Muscle of arm (tissue), 14 donors: ENCODE measurements around the gene CEACAM4. TPM values are rescaled to one million over a fixed set of nuclear protein-coding genes. Genes with fewer than 3 reads are reported as not detected.
A peak's percentile ranks its signal among the peaks of the same experiment; 100 is the strongest.
"Not testable (repeated sequence)": the region's sequence is repeated elsewhere in the genome, so short reads cannot be mapped to it uniquely, and the experiment has no call there.

Source experiments
- DNase-seq: peaks from one replicate; pipeline ENCODE4 v3.0.0-alpha.2; 2013
- long read RNA-seq, 11 donors: transcript quantifications; one replicate each; lab custom pipeline, GENCODE V29; 2026
- polyA plus RNA-seq, 12 donors: library from polyadenylated mRNA; unstranded; fragments of 120-200 nt; gene quantifications; one replicate each; pipeline ENCODE4 v1.2.1, GENCODE V29; 2013; ENCODE audit not compliant: insufficient read length in 12 of 12

The CEACAM4 gene
- under 1 TPM in 4 of 12 donors, not detected in 8; 0.09 to 0.79 (median 0.29) TPM for polyA plus RNA-seq
- long read RNA-seq, donor 1, result 0 reads
- long read RNA-seq, donor 2, partial matches to known transcripts, result 0 of 1 reads
- long read RNA-seq, donor 2, other reads (novel, unspliced or antisense), result 0 of 1 reads
- long read RNA-seq, donor 3, result 0 reads
- long read RNA-seq, donor 4, result 0 reads
- long read RNA-seq, donor 5, result 0 reads
- long read RNA-seq, donor 6, result 0 reads
- long read RNA-seq, donor 7, result 0 reads
- long read RNA-seq, donor 8, result 0 reads
- long read RNA-seq, donor 9, result 0 reads
- long read RNA-seq, donor 10, result 0 reads
- long read RNA-seq, donor 11, result 0 reads

DNA sequence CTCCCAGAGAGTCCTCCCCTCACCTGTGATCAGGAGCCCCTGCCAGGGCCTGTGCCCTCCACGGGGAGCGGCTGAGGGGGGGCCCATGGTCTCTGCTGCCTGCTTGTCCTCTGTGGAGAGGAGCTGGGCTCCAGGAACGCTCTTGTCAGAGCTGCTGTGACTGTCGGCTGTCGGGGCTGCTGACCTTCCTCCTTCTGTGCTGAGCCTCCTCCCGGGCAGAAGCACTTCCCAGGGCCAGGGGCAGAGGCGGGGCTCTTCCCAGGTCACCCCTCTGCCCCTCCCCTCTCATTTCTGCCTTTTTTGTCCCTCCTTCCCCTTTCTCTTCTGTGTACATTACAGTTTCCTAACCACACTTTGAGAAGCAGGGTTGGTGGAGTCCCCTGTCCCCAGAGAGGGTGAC lies at the start of gene CEACAM4:
CEACAM4 (minus strand) TSS at position 198 of the 400 bp plus-strand sequence; CDS start at position 87, 111 bp downstream.
- peak; percentile 5 for DNase-seq

DNA sequence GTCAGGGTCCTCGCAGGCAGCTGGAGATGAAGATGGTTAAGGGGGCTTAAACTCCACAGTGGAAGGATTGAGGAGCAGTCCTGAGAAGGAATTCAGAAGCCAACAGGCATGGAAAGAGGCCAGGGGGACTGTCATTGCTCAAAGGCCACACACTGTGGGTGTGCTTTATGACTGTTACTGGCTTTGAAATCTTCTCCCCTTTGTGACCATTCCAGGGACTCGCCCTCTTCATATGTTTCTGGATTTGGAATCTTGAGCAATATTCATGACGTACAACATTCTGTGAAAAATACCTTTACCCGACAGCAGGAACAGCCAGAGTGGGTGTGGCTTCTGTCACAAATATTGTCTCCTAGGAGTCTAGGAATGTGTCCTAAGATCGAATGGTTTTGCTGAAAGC lies 44.6 kb upstream of the CEACAM4 start:
- DNase-seq, result no peak

GRCh38 chr19:41670755-41671154 lies 43.9 kb upstream of the CEACAM4 start:
- DNase-seq, result no peak

DNA sequence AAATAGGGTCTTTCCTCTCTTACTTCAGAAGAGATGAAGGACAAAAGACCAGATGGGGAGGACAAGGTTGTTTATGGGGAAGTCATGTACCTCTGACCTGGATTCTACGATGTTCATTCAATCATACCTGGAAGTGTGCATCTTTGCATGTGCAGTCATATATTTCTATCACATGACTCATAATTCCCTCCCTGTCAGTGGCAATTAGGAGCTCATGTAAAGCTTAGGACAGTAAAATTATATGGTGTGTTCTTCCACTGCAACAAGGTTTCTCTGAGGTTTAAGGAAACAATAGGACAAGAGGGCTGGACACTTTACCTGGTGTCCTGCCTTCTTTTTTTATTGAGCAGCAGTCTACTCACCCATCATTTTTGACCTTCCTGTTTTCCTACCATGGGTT lies 41.4 kb upstream of the CEACAM4 start:
- DNase-seq, result no peak

DNA sequence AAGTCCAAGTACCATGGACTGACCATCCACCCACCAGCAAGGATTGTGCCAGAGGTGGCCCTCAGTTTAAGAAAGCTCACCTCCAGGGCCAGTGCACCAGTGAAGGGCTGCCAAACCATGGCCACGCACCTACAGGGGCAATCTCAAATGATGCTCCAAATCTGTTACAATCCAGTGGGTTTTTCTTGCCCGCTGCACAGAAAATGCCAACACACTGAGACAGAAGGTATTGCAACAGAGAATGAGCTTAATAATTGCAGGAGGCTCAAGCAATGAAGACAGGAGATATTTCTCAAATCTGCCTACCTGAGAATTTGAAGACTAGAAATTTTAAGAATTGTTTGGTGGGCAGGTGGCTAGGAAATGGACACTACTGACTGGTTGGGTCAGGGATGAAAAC lies 39.2 kb upstream of the CEACAM4 start:
- DNase-seq, result no peak

DNA sequence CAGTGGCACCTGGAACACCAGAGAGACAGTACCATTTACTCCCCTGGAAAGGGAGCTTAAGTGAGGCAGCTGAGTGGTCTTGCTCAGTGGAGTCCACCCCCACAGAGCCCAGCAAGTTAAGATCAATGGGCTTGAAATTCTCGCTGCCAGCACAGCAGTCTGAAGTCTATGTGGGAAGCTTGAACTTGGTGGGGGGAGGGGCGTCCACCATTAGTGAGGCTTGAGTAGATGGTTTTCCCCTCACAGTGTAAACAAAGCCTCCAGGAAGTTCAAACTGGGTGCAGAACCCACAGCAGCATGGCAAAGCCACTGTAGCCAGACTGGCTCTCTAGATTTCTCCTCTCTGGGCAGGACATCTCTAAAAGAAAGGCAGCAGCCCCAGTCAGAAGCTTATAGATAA lies 30.3 kb upstream of the CEACAM4 start:
- DNase-seq, result no peak

DNA sequence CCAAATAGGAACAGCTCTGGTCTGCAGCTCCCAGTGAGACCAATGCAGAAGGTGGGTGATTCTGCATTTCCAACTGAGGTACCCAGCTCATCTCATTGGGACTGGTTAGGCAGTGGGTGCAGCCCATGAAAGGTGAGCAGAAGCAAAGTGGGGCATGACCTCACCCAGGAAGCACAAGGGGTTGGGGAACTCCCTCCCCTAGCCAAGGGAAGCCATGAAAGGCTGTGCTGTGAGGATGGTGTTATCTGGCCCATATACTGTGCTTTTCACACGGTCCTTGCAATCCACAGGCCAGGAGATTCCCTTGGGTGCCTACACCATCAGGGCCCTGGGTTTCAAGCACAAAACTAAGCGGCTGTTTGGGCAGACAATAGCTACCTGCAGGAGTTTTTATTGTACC lies 29.9 kb upstream of the CEACAM4 start:
- DNase-seq, result not testable (repeated sequence)

DNA sequence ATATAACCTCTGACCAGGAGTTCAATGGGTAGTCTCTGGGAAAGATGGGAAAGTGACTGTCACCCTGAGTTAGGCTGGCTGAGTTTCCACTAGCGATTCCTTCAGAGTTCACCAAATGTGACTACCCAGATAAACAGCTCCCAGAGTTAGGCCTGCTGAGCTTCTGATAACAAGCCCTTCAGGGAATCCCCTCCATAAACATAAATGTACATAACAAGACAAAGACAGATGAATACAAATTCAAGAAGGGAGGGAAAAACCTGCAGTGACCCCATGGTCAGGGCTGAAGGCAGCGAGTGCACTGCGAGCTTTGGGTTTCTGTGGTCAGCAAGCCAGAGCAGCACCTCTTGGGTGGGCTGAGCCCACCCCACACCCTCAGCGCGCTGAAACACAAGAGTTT lies 25.4 kb upstream of the CEACAM4 start:
- no peak for DNase-seq

- no peak for DNase-seq
Measured at GRCh38 chr19:41649827-41650226, 23.0 kb upstream of the CEACAM4 start.

DNA sequence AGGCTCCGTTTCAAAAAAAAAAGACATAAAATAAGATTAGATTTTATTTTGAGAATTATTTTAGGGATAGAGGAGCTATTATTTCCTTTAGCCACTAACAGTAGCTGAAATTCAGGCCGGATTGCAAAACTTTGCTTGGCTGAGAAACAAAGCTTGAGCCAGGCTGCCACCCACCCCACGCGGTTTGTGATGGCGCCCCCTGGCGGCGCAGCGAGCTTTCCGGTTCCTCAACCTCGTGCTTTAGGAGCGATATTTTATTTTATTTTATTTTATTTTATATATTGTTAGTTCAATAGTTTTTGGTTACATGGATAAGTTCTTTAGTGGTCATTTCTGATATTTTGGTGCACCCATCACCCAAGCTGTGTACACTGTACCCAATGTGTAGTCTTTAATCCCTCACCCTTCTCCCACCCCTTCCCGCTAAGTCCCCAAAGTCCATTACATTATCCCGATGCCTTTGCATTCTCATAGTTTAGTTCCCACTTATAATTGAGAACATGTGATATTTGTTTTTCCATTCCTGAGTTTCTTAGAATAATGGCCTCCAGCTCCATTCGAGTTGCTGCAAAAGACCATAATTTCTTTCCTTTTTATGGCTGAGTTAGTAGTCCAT lies 19.8 kb upstream of the CEACAM4 start:
- no peak for DNase-seq

GRCh38 chr19:41641879-41642485 lies 15.1 kb upstream of the CEACAM4 start:
- peak; percentile 17 for DNase-seq

GRCh38 chr19:41638641-41639081 lies 11.8 kb upstream of the CEACAM4 start:
- DNase-seq, result no peak

GRCh38 chr19:41637484-41637883 lies 10.6 kb upstream of the CEACAM4 start:
- DNase-seq, result no peak

GRCh38 chr19:41627966-41628675 lies 1.2 kb upstream of the CEACAM4 start:
- DNase-seq, result no peak

- no peak for DNase-seq
Measured at GRCh38 chr19:41626278-41626677, 596 bp downstream of the CEACAM4 start.

DNA sequence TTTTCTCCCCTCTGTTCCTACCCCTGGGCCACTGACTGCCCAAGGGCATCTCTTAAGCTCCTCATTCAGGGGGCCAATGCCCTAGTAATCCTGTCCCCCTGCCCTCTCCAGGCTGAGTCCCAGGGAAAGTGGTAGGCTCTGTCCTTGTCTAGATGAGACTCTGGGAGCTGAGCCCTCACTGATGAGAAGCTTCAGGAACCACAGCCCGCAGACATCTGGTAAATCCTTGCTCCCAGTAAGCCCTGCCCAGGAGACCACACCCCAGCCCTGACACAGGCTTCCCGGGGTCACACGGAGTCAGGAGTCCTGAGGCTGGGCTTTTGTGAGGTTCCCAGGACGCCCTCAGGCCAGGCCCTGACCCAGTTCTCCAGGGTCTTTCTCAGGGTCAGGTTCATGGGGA lies 1.9 kb downstream of the CEACAM4 start:
- no peak for DNase-seq

DNA sequence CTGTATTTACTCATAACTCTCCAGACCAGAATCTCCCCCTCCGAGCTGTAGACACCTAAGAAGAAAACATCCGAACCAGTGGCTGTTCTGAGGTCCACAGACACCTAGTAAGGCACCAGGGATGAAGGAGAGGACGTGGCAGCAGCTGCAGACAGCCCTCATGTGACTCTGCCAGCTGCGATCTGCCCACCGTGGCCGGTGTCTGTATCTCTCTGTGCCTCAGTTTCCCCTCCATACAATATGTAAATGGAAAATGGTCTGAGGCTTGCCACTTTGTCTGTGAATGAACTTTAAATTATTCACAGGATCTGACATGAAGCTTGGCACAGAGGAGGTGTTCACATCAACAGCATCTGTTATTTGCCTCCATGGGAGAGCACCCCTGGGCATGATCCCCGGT lies 2.4 kb downstream of the CEACAM4 start:
- no peak for DNase-seq

DNA sequence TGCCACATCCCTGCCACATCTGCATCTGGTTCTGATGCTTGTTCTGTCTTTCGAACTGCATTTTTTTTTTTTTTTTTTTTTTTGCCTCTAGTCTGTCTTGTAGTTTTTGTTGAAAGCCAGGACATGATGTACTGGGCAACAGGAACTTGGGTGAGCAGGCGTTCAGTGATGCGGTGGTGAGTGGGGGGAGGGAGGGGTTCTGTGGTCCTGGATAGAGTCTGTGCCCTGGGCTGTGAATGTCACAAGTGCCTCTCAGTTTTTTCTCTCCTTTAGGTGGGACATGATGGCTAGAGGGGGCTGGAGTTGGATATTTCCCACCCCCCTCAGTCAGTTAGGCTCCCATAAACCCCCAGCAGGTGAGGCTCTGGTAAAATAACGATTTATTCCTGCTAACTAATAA lies 3.5 kb downstream of the CEACAM4 start:
- DNase-seq, result no peak

DNA sequence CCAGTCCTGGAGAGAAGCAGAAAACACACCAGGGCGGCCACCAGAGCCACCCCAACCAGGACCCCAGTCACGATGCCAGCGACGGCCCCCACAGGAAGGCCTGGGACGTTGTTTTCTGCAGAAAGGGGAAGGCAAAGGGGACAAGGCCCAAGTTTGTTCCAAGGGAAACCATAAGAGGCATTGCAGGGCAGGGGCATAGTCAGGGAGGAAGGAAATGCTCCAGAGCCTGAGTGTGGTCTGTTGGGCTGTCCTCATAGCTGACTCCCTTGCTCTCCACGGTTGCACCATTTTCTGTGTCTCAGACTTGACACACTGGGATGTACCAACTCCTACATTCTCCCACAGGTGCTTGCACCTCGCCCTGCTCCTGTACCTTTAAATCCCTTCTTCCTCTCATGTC lies 5.2 kb downstream of the CEACAM4 start:
- no peak for DNase-seq

DNA sequence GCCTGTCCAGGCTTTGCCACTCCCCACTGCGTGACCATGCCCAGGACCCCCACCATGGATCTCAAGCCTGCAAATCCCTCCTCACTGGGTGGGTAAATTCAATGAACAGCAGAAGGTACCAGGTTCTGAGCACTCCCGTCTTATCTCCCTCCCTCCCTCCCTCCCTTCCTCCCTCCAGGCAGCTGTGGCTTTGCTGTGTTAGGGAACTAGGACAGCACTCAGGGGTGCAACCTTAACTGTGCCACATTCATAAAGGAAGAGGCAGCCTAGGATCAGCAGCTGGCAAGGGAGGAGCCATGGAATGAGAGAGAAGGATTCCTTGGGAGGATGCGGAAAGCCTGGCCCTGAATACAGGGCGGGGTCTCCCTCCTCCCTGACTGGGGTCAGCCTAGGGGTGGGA lies 5.6 kb downstream of the CEACAM4 start:
- no peak for DNase-seq

DNA sequence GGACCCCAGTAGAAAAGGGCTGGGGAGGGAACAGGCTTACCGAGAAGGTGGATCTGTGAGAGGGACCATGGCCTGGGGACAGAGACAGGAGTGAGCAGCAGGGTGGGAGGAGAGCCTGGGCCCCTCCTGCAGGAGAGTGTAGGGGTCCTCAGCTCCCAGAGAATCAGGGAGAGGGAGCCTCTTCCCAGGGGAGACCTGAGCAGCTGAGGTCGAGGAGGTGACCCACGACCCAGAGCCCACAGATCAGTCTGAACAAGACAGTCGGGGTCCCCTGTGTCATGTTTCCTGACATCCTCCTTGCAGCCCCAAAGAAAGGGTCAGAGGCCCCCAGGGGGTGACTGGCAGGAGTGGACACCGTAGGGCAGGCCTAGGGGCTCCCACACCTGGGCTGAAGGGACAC lies 6.7 kb downstream of the CEACAM4 start:
- no peak for DNase-seq

GRCh38 chr19:41619018-41619556 lies 7.8 kb downstream of the CEACAM4 start:
- DNase-seq, result no peak
